HEK293 (cell line): ENCODE measurements around the gene COMP.

Experiments used
- CTCF ChIA-PET: fragments of 350-600 bp; formaldehyde crosslinking; extraction: SDS; loops from one replicate; lab custom pipeline; 2021; ENCODE audit warnings: antibody characterized with exemption; lab: Yijun Ruan, JAX
- POLR2A ChIA-PET: fragments of 300-600 bp; formaldehyde crosslinking; extraction: SDS; loops from one replicate; lab custom pipeline; 2020; ENCODE audit warnings: antibody characterized with exemption, inconsistent platforms; lab: Yijun Ruan, JAX
- H3K27ac ChIP-seq: fragments of 200-500 bp; sonication (Bioruptor generic); 2 replicates; pipeline ENCODE4 v1.5.1; 2014; ENCODE audit warnings: low read depth, low read length, control low read depth, inconsistent platforms; ENCODE audit errors: extremely low read depth
- H3K36me3 ChIP-seq, 2 experiments: fragments of 200-500 bp in 1 of 2; sonication (Bioruptor generic) in 1 of 2; 1 replicate in 1 of 2; 2 replicates in 1 of 2; pipeline ENCODE4 v1.5.1; 2014 to 2017; ENCODE audit warnings: inconsistent platforms in 2 of 2, low read length in 2 of 2; ENCODE audit not compliant: control insufficient read depth in 2 of 2, insufficient read depth in 1 of 2
- H3K4me1 ChIP-seq: fragments of 200-500 bp; sonication (Bioruptor generic); 2 replicates; pipeline ENCODE4 v1.5.1; 2014; ENCODE audit warnings: mild to moderate bottlenecking, low read length, inconsistent platforms; ENCODE audit not compliant: control insufficient read depth, insufficient read depth
- H3K4me3 ChIP-seq: 2 replicates; pipeline ENCODE4 v1.5.1; 2011; ENCODE audit warnings: low read depth, mild to moderate bottlenecking, control low read depth, low read length, moderate library complexity
- H3K9me3 ChIP-seq: fragments of 200-500 bp; sonication (Bioruptor generic); 2 replicates; pipeline ENCODE4 v1.5.1; 2014; ENCODE audit warnings: low read depth, low read length, inconsistent platforms; ENCODE audit not compliant: control insufficient read depth, insufficient read depth
- KLF9 ChIP-seq: fragments of 450-650 bp; formaldehyde crosslinking; IDR thresholded peaks from 2 replicates; pipeline ENCODE4 v1.5.1; 2016; ENCODE audit warnings: missing biosample characterization, missing genetic modification characterization, low read depth
- ZNF16 ChIP-seq: fragments of 450-650 bp; formaldehyde crosslinking; IDR thresholded peaks from 2 replicates; pipeline ENCODE4 v1.5.1; 2016; ENCODE audit warnings: low read depth, missing biosample characterization, missing genetic modification characterization
- ZNF2 ChIP-seq: fragments of 450-650 bp; formaldehyde crosslinking; IDR thresholded peaks from 2 replicates; pipeline ENCODE4 v1.5.1; 2016; ENCODE audit warnings: missing biosample characterization, missing genetic modification characterization
- ZNF223 ChIP-seq: fragments of 450-650 bp; formaldehyde crosslinking; IDR thresholded peaks from 2 replicates; pipeline ENCODE4 v1.5.1; 2016; ENCODE audit warnings: missing biosample characterization, missing genetic modification characterization
- ZNF335 ChIP-seq: fragments of 450-650 bp; formaldehyde crosslinking; conservative IDR thresholded peaks from 2 replicates; pipeline ENCODE4 v1.5.1; 2016; ENCODE audit warnings: missing biosample characterization, missing genetic modification characterization
- ZNF341 ChIP-seq: fragments of 450-650 bp; formaldehyde crosslinking; IDR thresholded peaks from 2 replicates; pipeline ENCODE4; 2016; ENCODE audit warnings: low read depth, missing biosample characterization, missing genetic modification characterization
- ZNF350 ChIP-seq: fragments of 450-650 bp; formaldehyde crosslinking; IDR thresholded peaks from 2 replicates; pipeline ENCODE4 v1.5.0; 2017; ENCODE audit warnings: missing biosample characterization, mild to moderate bottlenecking, missing genetic modification characterization
- ZNF391 ChIP-seq: fragments of 450-650 bp; formaldehyde crosslinking; IDR thresholded peaks from 2 replicates; pipeline ENCODE4 v1.5.1; 2016; ENCODE audit warnings: low read depth, missing biosample characterization, missing genetic modification characterization, borderline replicate concordance
- ZNF623 ChIP-seq: fragments of 450-650 bp; formaldehyde crosslinking; IDR thresholded peaks from 2 replicates; pipeline ENCODE4 v1.5.1; 2016; ENCODE audit warnings: missing biosample characterization, missing genetic modification characterization
- ZNF664 ChIP-seq: fragments of 450-650 bp; formaldehyde crosslinking; IDR thresholded peaks from 2 replicates; pipeline ENCODE4 v1.5.1; 2016; ENCODE audit warnings: missing biosample characterization, missing genetic modification characterization
- ZNF843 ChIP-seq: fragments of 450-650 bp; formaldehyde crosslinking; IDR thresholded peaks from 2 replicates; pipeline ENCODE4 v1.5.1; 2016; ENCODE audit warnings: missing biosample characterization, missing genetic modification characterization
- TF ChIP-seq, protein P1 (sequence below): fragments of 450-650 bp; formaldehyde crosslinking; IDR thresholded peaks from 2 replicates; pipeline ENCODE4 v1.5.1; 2016; ENCODE audit warnings: missing biosample characterization, missing genetic modification characterization, borderline replicate concordance
- TF ChIP-seq, protein P2 (sequence below): fragments of 450-650 bp; formaldehyde crosslinking; IDR thresholded peaks from 2 replicates; pipeline ENCODE4 v1.5.1; 2016; ENCODE audit warnings: missing biosample characterization, missing genetic modification characterization
- TF ChIP-seq, protein P3 (sequence below): fragments of 450-650 bp; formaldehyde crosslinking; IDR thresholded peaks from 2 replicates; pipeline ENCODE4 v1.5.1; 2016; ENCODE audit warnings: missing biosample characterization, missing genetic modification characterization, low read depth
- TF ChIP-seq, protein P4 (sequence below): fragments of 450-650 bp; formaldehyde crosslinking; IDR thresholded peaks from 2 replicates; pipeline ENCODE4 v1.5.1; 2016; ENCODE audit warnings: missing biosample characterization, missing genetic modification characterization
- TF ChIP-seq, protein P5 (sequence below): fragments of 450-650 bp; formaldehyde crosslinking; IDR thresholded peaks from 2 replicates; pipeline ENCODE4 v1.5.1; 2017; ENCODE audit warnings: missing biosample characterization, missing genetic modification characterization

COMP gene

DNA sequence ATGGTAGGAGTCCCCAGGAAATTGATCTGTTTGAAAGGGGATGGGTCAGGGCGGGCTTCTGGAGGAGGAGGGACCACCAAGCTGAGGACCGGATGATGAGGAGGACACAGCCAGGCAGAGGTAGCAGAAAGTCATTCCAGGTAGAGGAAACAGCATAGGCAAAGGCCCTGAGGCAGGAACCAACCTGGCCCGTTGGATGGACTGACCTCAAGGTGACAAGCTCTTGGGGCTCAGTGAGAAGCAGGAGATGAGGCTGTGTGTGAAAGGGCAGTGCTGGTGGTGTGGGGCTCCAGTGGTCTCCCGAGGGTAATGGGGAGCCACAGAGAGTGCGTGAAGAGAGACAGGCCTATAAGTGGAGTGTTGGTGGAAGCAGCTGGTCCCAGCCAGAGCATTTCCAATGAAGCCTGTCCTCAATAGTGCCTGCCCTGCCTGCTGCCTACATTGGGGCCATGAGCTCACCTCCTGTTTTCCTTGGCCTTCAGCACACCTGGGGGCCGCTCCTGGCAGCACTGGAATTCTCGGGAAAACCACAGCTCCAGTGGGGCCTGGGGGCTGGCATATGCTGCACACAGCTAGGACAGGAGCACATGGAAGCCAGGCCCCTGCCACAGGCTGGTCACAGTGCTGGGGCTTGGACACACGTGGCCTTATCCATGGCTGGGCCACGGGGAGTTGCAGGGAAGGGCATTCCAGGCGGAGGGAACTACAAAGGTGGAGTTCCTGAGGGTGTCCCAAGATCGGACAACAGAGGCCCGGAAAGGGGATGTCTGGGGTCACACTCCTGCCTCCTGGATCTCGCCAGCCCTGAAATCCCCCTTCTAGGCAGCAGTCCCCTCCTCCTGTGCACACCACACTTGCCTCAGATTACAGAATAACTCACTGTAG, 2.3 kb upstream of the COMP start:
- POLR2A ChIA-PET, result no interaction called here
- Histone ChIP-seq H3K4me3 (no peak overlapping the region), H3K4me1 (no peaks in the 10 kb centered on the region)
- CTCF ChIA-PET, result no interaction called here
- TF ChIP-seq ZNF16 (tag by site-specific recombination), result peak; percentile 47; the same call in 1 of the 2 replicates
- TF ChIP-seq ZNF623 (tag by site-specific recombination), result peak; percentile 95
- peak; percentile 67 for TF ChIP-seq ZNF335
- TF ChIP-seq, protein P1, sequence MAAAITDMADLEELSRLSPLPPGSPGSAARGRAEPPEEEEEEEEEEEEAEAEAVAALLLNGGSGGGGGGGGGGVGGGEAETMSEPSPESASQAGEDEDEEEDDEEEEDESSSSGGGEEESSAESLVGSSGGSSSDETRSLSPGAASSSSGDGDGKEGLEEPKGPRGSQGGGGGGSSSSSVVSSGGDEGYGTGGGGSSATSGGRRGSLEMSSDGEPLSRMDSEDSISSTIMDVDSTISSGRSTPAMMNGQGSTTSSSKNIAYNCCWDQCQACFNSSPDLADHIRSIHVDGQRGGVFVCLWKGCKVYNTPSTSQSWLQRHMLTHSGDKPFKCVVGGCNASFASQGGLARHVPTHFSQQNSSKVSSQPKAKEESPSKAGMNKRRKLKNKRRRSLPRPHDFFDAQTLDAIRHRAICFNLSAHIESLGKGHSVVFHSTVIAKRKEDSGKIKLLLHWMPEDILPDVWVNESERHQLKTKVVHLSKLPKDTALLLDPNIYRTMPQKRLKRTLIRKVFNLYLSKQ (tag by site-specific recombination), result no peak
- TF ChIP-seq ZNF2 (tag by site-specific recombination), result no peak
- peak; percentile 30; the same call in 1 of the 2 replicates for TF ChIP-seq ZNF341
- TF ChIP-seq ZNF664 (tag by site-specific recombination), result no peak
- TF ChIP-seq, all 188 proteins: peak for 4
- no peaks in the 10 kb centered on the region for H3K36me3 ChIP-seq
- no peaks in the 10 kb centered on the region for H3K9me3 ChIP-seq
- H3K27ac ChIP-seq, result no peak overlapping the region

DNA sequence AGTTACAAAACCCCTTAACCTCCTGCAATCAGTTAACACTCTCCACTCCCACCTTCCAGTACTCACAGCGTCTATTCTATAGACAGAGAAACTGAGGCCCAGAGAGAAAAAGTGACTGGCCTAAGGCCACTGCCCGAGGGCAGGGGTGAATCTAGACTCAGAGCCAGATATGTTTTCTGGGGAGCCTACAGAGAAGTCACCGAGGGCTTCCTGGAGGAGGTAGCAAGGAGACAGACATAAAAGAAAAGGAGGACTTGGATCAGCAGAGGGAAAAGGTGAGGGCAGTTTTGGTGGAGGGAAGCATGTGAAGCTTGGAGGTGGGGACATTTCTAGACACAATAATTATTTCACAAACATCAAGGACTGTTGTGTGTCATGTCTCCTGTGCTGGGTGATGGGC, 1.6 kb upstream of the COMP start:
- Histone ChIP-seq H3K27ac (no peak overlapping the region), H3K36me3 (no peaks in the 10 kb centered on the region), H3K4me1 (no peaks in the 10 kb centered on the region), H3K4me3 (no peak overlapping the region), H3K9me3 (no peaks in the 10 kb centered on the region)
- TF ChIP-seq ZNF350 (tag by site-specific recombination) (no peak), KLF9 (no peak)
- TF ChIP-seq, protein P2, sequence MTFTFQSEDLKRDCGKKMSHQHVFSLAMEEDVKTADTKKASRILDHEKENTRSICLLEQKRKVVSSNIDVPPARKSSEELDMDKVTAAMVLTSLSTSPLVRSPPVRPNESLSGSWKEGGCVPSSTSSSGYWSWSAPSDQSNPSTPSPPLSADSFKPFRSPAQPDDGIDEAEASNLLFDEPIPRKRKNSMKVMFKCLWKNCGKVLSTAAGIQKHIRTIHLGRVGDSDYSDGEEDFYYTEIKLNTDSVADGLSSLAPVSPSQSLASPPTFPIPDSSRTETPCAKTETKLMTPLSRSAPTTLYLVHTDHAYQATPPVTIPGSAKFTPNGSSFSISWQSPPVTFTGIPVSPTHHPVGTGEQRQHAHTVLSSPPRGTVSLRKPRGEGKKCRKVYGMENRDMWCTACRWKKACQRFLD, result no peak
- ChIA-PET POLR2A (no interaction called here), CTCF (no interaction called here)

DNA sequence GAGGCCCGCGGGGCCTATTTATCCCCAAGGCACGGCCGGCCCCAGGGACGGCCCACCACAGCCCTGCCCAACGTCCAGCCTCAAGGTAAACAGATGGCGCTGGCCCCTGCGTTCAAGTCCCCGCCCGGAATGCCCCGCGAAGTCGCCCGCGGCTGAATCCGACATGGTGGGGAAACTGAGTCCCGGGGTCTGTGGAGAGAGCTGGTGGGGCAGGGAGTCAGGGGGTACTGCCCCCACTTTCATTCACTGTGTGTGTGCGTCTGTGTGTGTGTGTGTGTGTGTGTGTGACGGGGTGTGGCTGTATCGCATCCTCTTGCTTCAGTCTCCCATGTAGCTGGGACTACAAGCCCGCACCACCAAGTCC, 192 bp upstream of the COMP start:
- no peaks in the 10 kb centered on the region for H3K36me3 ChIP-seq
- H3K9me3 ChIP-seq, result no peaks in the 10 kb centered on the region
- TF ChIP-seq, protein P3, sequence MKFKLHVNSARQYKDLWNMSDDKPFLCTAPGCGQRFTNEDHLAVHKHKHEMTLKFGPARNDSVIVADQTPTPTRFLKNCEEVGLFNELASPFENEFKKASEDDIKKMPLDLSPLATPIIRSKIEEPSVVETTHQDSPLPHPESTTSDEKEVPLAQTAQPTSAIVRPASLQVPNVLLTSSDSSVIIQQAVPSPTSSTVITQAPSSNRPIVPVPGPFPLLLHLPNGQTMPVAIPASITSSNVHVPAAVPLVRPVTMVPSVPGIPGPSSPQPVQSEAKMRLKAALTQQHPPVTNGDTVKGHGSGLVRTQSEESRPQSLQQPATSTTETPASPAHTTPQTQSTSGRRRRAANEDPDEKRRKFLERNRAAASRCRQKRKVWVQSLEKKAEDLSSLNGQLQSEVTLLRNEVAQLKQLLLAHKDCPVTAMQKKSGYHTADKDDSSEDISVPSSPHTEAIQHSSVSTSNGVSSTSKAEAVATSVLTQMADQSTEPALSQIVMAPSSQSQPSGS, result no peak
- TF ChIP-seq ZNF843 (tag by site-specific recombination), result no peak
- TF ChIP-seq, protein P4, sequence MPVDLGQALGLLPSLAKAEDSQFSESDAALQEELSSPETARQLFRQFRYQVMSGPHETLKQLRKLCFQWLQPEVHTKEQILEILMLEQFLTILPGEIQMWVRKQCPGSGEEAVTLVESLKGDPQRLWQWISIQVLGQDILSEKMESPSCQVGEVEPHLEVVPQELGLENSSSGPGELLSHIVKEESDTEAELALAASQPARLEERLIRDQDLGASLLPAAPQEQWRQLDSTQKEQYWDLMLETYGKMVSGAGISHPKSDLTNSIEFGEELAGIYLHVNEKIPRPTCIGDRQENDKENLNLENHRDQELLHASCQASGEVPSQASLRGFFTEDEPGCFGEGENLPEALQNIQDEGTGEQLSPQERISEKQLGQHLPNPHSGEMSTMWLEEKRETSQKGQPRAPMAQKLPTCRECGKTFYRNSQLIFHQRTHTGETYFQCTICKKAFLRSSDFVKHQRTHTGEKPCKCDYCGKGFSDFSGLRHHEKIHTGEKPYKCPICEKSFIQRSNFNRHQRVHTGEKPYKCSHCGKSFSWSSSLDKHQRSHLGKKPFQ, result no peak
- TF ChIP-seq, protein P5, sequence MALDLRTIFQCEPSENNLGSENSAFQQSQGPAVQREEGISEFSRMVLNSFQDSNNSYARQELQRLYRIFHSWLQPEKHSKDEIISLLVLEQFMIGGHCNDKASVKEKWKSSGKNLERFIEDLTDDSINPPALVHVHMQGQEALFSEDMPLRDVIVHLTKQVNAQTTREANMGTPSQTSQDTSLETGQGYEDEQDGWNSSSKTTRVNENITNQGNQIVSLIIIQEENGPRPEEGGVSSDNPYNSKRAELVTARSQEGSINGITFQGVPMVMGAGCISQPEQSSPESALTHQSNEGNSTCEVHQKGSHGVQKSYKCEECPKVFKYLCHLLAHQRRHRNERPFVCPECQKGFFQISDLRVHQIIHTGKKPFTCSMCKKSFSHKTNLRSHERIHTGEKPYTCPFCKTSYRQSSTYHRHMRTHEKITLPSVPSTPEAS (tag by site-specific recombination), result peak; percentile 51
- no peak for TF ChIP-seq ZNF391 (tag by site-specific recombination)
- no peak for TF ChIP-seq ZNF223 (tag by site-specific recombination)
- POLR2A ChIA-PET, result no interaction called here
- CTCF ChIA-PET, result interaction anchor here (0.6 to 1.2 kb wide), 2 partner anchors 56 to 164 kb away, joined by 3 to 4 read pairs; no protein-coding TSS in a partner anchor
- no peak overlapping the region for H3K27ac ChIP-seq
- H3K4me3 ChIP-seq, result no peak overlapping the region
- H3K4me1 ChIP-seq, result no peaks in the 10 kb centered on the region
